ENCODE measurements around the gene GDF7. TPM values are rescaled to one million over a fixed set of nuclear protein-coding genes. Genes with fewer than 3 reads are reported as not detected.
A peak's percentile ranks its signal among the peaks of the same experiment; 100 is the strongest.

Gene GDF7
- total RNA-seq, 1 donor from 2014 or later: under 0.01 TPM

- H3K36me3 ChIP-seq (ENCODE audit: control insufficient read depth, insufficient read depth, low read length): no peaks in the 10 kb centered on the region
- H3K4me3 ChIP-seq (ENCODE audit: low read depth, low read length): no peak overlapping the region
- no peak for TF ChIP-seq CTCF (IDR thresholded peaks at IDR 0.05; ENCODE audit: insufficient read depth, low read length, severe bottlenecking)
- DNase-seq (ENCODE audit: low read depth) (no peak), FAIRE-seq (no peak)
- peaks cover 35% of the 10 kb centered on the region for H3K27me3 ChIP-seq (ENCODE audit: control insufficient read depth, insufficient read depth, low read length)
These were observed 4.5 kb upstream of the GDF7 start for GRCh38 chr2:20662308-20662937.

GRCh38 chr2:20663196-20664070 is 3.5 kb upstream of the GDF7 start:
- no peak for FAIRE-seq
- Histone ChIP-seq H3K27me3 (ENCODE audit: control insufficient read depth, insufficient read depth, low read length) (peaks cover 42% of the 10 kb centered on the region), H3K4me3 (ENCODE audit: low read depth, low read length) (no peak overlapping the region), H3K36me3 (ENCODE audit: control insufficient read depth, insufficient read depth, low read length) (no peaks in the 10 kb centered on the region)
- DNase-seq (ENCODE audit: low read depth): no peak
- no peak for TF ChIP-seq CTCF (IDR thresholded peaks at IDR 0.05; ENCODE audit: insufficient read depth, low read length, severe bottlenecking)

GRCh38 chr2:20664071-20664390 is 2.9 kb upstream of the GDF7 start:
- TF ChIP-seq CTCF (IDR thresholded peaks at IDR 0.05; ENCODE audit: insufficient read depth, low read length, severe bottlenecking): no peak
- Histone ChIP-seq H3K27me3 (ENCODE audit: control insufficient read depth, insufficient read depth, low read length) (peaks cover 44% of the 10 kb centered on the region), H3K36me3 (ENCODE audit: control insufficient read depth, insufficient read depth, low read length) (no peaks in the 10 kb centered on the region), H3K4me3 (ENCODE audit: low read depth, low read length) (no peak overlapping the region)
- FAIRE-seq (no peak), DNase-seq (ENCODE audit: low read depth) (no peak)

GRCh38 chr2:20664431-20665242 is 2.3 kb upstream of the GDF7 start:
- TF ChIP-seq CTCF (IDR thresholded peaks at IDR 0.05; ENCODE audit: insufficient read depth, low read length, severe bottlenecking): no peak
- peaks cover 45% of the 10 kb centered on the region for H3K27me3 ChIP-seq (ENCODE audit: control insufficient read depth, insufficient read depth, low read length)
- FAIRE-seq (peak; percentile 66), DNase-seq (ENCODE audit: low read depth) (no peak)
- H3K4me3 ChIP-seq (ENCODE audit: low read depth, low read length): no peak overlapping the region
- no peaks in the 10 kb centered on the region for H3K36me3 ChIP-seq (ENCODE audit: control insufficient read depth, insufficient read depth, low read length)

- peaks cover 46% of the 10 kb centered on the region for H3K27me3 ChIP-seq (ENCODE audit: control insufficient read depth, insufficient read depth, low read length)
- FAIRE-seq (no peak), DNase-seq (ENCODE audit: low read depth) (no peak)
- H3K4me3 ChIP-seq (ENCODE audit: low read depth, low read length): no peak overlapping the region
- TF ChIP-seq CTCF (IDR thresholded peaks at IDR 0.05; ENCODE audit: insufficient read depth, low read length, severe bottlenecking): no peak
- no peaks in the 10 kb centered on the region for H3K36me3 ChIP-seq (ENCODE audit: control insufficient read depth, insufficient read depth, low read length)
These were observed 1.5 kb upstream of the GDF7 start for GRCh38 chr2:20665243-20666004.
